Endothelial cell of umbilical vein (primary cell): ENCODE results near the gene CD300LB.
"Not testable (repeated sequence)": the region's sequence is repeated elsewhere in the genome, so short reads cannot be mapped to it uniquely, and the experiment has no call there.

ENCODE experiments used
- EZH2 ChIP-seq: IDR thresholded peaks from 2 replicates; pipeline ENCODE4 v1.6.1; 2012; ENCODE audit warnings: borderline replicate concordance, low read depth, mild to moderate bottlenecking, moderate library complexity, low read length, inconsistent platforms; ENCODE audit not compliant: severe bottlenecking
- POLR2A ChIP-seq: IDR thresholded peaks from 2 replicates; pipeline ENCODE4 v1.6.1; 2012; ENCODE audit warnings: low read depth, mild to moderate bottlenecking, control low read depth, low read length

- not testable (repeated sequence) for TF ChIP-seq EZH2, POLR2A
Observed at GRCh38 chr17:74518413-74518981, 12.8 kb downstream of the CD300LB start.
